GM12872 (cell line): ENCODE data around the gene GPX1.

ENCODE experiments used
- CTCF ChIP-seq: IDR thresholded peaks from 3 replicates; pipeline ENCODE4 v1.5.1; 2011; ENCODE audit warnings: low read depth, mild to moderate bottlenecking, low read length, moderate library complexity; ENCODE audit not compliant: insufficient read depth

GPX1 gene

DNA sequence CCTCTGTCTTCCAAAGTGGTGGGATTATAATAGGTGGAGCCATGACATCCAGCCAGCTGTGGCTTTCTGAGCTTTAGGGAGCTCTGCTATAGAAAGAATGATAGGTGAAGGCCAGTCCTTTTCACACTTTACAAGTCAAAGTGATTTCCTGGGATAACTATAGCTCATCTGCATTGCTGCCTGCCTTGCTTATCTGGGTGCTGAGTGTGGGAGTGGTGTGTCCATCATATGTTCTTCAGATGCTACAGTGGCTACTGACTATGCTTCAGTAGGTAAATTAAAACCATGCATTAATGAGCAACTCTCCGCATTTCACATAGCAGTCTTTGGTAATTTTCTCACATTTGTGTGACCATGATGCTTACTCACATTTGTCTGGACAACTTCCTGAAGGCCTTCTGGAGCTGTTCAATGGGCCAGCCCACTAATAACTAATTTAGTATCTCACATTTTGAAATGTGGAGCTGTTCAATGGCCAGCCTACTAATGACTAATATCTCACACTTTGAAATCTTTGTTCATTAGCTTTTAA is 30.2 kb upstream of the GPX1 start:
- TF ChIP-seq CTCF = no peak

DNA sequence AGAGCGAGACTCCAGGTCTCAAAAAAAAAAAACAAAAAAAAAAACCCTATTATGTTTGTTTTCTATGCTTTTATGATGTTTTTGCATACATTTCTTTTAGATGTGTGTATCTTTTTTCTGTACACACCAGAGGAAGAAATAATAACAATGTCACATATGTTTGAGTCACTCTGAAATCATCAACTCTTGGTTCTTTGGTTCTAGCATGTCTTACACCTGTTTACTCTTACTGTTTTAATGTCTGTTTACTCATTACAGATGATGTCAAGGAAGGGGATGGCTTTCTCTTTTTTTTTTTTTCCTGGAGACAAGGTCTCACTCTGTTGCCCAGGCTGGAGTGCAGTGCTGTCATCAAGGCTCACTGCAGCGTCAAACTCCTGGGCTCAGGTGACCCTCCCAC is 29.6 kb upstream of the GPX1 start:
- TF ChIP-seq CTCF = no peak

DNA sequence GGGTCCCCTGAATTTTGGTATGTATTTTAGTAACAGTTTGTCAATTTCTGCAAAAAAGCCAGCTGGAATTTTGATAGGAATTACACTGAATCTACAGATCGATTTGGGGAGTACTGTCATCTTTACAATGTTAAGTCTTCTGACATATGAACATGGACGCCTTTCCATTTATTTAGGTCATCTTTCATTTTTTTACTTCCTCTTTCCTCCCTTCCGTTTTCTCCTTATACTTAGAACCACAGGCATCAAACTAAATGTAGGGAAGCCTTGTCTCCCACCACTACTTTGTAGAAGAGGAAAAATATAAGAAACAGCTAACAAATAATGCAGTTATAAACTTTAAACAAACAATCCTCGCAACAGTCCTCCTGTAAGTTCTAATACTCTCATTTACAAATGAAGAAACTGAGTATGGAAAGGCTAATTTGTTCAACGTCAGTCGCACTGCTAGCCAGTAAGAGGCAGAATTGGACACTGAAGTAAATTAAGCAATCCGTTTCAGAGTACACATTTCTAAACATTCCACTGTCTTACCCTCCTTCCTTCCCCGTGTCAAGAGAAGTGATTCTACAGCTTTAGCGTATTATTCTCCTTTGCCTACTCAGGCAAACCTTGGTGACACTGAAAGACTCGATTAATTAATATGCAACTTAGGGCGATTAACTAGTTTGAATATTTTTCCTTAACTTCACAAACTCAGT is 28.1 kb upstream of the GPX1 start:
- no peak for TF ChIP-seq CTCF

GRCh38 chr3:49385617-49386016 is 27.5 kb upstream of the GPX1 start:
- no peak for TF ChIP-seq CTCF

GRCh38 chr3:49383387-49383786 is 25.2 kb upstream of the GPX1 start:
- TF ChIP-seq CTCF = no peak

- TF ChIP-seq CTCF = no peak
These were observed 20.2 kb upstream of the GPX1 start for GRCh38 chr3:49378249-49378895.

GRCh38 chr3:49377483-49377882 is 19.3 kb upstream of the GPX1 start:
- TF ChIP-seq CTCF = no peak
